B cell (primary cell): ENCODE results near the gene ADGRD1. TPM values are rescaled to one million over a fixed set of nuclear protein-coding genes. Genes with fewer than 3 reads are reported as not detected.

Source experiments
- ATAC-seq: fragments of 200-7000 bp; cut with Tn5 transposase; one replicate; pipeline ENCODE4 v1.10.0; 2021; ENCODE audit warnings: low read depth, mild to moderate bottlenecking, moderate number of reproducible peaks, moderate library complexity
- CTCF ChIA-PET: fragments of 350-600 bp; sonication (Branson Sonifier 250); formaldehyde crosslinking; loops from one replicate; lab custom pipeline; 2021; ENCODE audit warnings: antibody characterized with exemption, inconsistent platforms; lab: Charles Lee
- POLR2A ChIA-PET: fragments of 350-600 bp; sonication (Branson Sonifier 250); formaldehyde crosslinking; loops from one replicate; lab custom pipeline; 2021; ENCODE audit warnings: antibody characterized with exemption; lab: Charles Lee
- DNase-seq: peaks from one replicate; pipeline ENCODE4 v3.0.0; 2013
- H2AFZ ChIP-seq: 2 replicates; pipeline ENCODE4 v1.6.1; 2012; ENCODE audit warnings: mild to moderate bottlenecking, low read depth, low read length; ENCODE audit not compliant: insufficient read depth, poor library complexity, severe bottlenecking
- H3K27ac ChIP-seq, 2 donors: 1 replicate in 1 of 2; 2 replicates in 1 of 2; pipeline ENCODE4 v1.5.1; 2012 to 2013; ENCODE audit warnings: low read length in 2 of 2, mild to moderate bottlenecking in 2 of 2, moderate library complexity in 1 of 2
- H3K27me3 ChIP-seq, 4 experiments: fragments of 200-600 bp in 1 of 4; sonication (generic) in 1 of 4; replicated peaks in 1 of 4; 1 replicate in 2 of 4; 2 replicates in 2 of 4; pipeline versions ENCODE4 v1.6.1 to v1.7.0; 2013 to 2016; ENCODE audit warnings: low read length in 3 of 4, mild to moderate bottlenecking in 2 of 4, mixed read lengths in 1 of 4, moderate library complexity in 1 of 4; ENCODE audit not compliant: insufficient read depth in 4 of 4, control insufficient read depth in 3 of 4; ENCODE audit errors: control extremely low read depth in 1 of 4
- H3K36me3 ChIP-seq, 2 experiments: replicated peaks in 1 of 2; 1 replicate in 1 of 2; 2 replicates in 1 of 2; pipeline versions ENCODE4 v1.6.1 to v1.7.1; 2013; ENCODE audit warnings: low read length in 1 of 2; ENCODE audit not compliant: insufficient read depth in 2 of 2, control insufficient read depth in 1 of 2; ENCODE audit errors: control extremely low read depth in 1 of 2, extremely low read depth in 1 of 2
- H3K4me1 ChIP-seq, 2 donors: fragments of 200-600 bp in 1 of 2; sonication (generic) in 1 of 2; 1 replicate in 1 of 2; 2 replicates in 1 of 2; pipeline versions ENCODE4 v1.5.1 to v1.6.1; 2013 to 2017; ENCODE audit warnings: low read length in 2 of 2; ENCODE audit not compliant: control insufficient read depth in 2 of 2, insufficient read depth in 2 of 2
- H3K4me2 ChIP-seq: replicated peaks from 2 replicates; pipeline ENCODE3; 2012; ENCODE audit warnings: mild to moderate bottlenecking, low read depth, low read length; ENCODE audit not compliant: poor library complexity, severe bottlenecking
- H3K4me3 ChIP-seq, 5 experiments: fragments of 200-600 bp in 1 of 5; sonication (generic) in 1 of 5; 1 replicate in 3 of 5; 2 replicates in 2 of 5; pipeline versions ENCODE4 v1.5.1 to v1.7.0; 2011 to 2016; ENCODE audit warnings: low read length in 4 of 5, mild to moderate bottlenecking in 4 of 5, low read depth in 2 of 5, control low read depth in 1 of 5, moderate library complexity in 1 of 5; ENCODE audit not compliant: insufficient read depth in 1 of 5; ENCODE audit errors: control extremely low read depth in 1 of 5, extremely low read depth in 1 of 5
- H3K79me2 ChIP-seq: fragments of 200-600 bp; sonication (generic); one replicate; pipeline ENCODE4 v1.6.0; 2016; ENCODE audit warnings: low read length; ENCODE audit not compliant: control insufficient read depth, insufficient read depth
- H3K9ac ChIP-seq: fragments of 200-600 bp; sonication (generic); 2 replicates; pipeline ENCODE4 v1.6.1; 2017; ENCODE audit warnings: mild to moderate bottlenecking, low read length, moderate library complexity
- H3K9me3 ChIP-seq, 3 donors: one replicate each; pipeline versions ENCODE4 v1.6.1 to v1.7.1; 2013; ENCODE audit warnings: low read length in 2 of 3; ENCODE audit not compliant: control insufficient read depth in 2 of 3, insufficient read depth in 1 of 3; ENCODE audit errors: control extremely low read depth in 1 of 3
- H4K20me1 ChIP-seq: 2 replicates; pipeline ENCODE4 v1.6.0; 2012; ENCODE audit warnings: mild to moderate bottlenecking, low read length; ENCODE audit not compliant: insufficient read depth, control insufficient read depth, poor library complexity, severe bottlenecking
- H3K27ac Mint-ChIP-seq: one replicate; pipeline ENCODE4 v1.8.0; 2021; ENCODE audit warnings: mixed read lengths
- H3K27me3 Mint-ChIP-seq: one replicate; pipeline ENCODE4 v1.8.0; 2021; ENCODE audit warnings: mixed read lengths
- H3K4me1 Mint-ChIP-seq: one replicate; pipeline ENCODE4 v1.8.0; 2021; ENCODE audit warnings: mixed read lengths
- H3K4me3 Mint-ChIP-seq: one replicate; pipeline ENCODE4 v1.8.0; 2021; ENCODE audit warnings: mixed read lengths
- H3K9me3 Mint-ChIP-seq: one replicate; pipeline ENCODE4 v1.8.0; 2022; ENCODE audit warnings: mixed read lengths; ENCODE audit not compliant: insufficient read depth
- EZH2 ChIP-seq: IDR thresholded peaks from 2 replicates; pipeline ENCODE4 v1.6.1; 2012; ENCODE audit warnings: borderline replicate concordance, low read depth, mild to moderate bottlenecking, moderate library complexity, low read length; ENCODE audit not compliant: insufficient read depth, poor library complexity, severe bottlenecking
- WGBS: methylation state at CpG from one replicate; pipeline ENCODE4 v1.1.5; 2013; ENCODE audit warnings: missing lambda C conversion rate; ENCODE audit not compliant: insufficient coverage; 5-methylcytosine and 5-hydroxymethylcytosine counted together
- intact Hi-C: fragments of 100-400 bp; cut with micrococcal nuclease; formaldehyde crosslinking; loops from one replicate; pipeline ENCODE4 v1.10.0; 2022
- polyA plus RNA-seq: library from polyadenylated mRNA; depleted of rRNA; stranded (reverse); fragments of >200 nt; gene quantifications from 2 replicates; pipeline ENCODE4 v1.2.3, GENCODE V29; 2012
- total RNA-seq, 2 donors: library from RNA; stranded (reverse); fragments of 120-200 nt in 1 of 2; gene quantifications; 1 replicate in 1 of 2; 2 replicates in 1 of 2; pipeline versions ENCODE4 v1.2.3 to v1.2.4, GENCODE V29; 2013 to 2022
- TF ChIP-seq, protein P1 (sequence below): fragments of 200-600 bp; IDR thresholded peaks from one replicate; pipeline ENCODE4 v1.8.0; 2022; ENCODE audit warnings: antibody characterized with exemption, mild to moderate bottlenecking

ADGRD1 gene
- total and polyA plus RNA-seq, 2 donors (not counting 1 experiment from before 2014, with no cell fraction given) = 1.1 to 2.2 TPM

DNA sequence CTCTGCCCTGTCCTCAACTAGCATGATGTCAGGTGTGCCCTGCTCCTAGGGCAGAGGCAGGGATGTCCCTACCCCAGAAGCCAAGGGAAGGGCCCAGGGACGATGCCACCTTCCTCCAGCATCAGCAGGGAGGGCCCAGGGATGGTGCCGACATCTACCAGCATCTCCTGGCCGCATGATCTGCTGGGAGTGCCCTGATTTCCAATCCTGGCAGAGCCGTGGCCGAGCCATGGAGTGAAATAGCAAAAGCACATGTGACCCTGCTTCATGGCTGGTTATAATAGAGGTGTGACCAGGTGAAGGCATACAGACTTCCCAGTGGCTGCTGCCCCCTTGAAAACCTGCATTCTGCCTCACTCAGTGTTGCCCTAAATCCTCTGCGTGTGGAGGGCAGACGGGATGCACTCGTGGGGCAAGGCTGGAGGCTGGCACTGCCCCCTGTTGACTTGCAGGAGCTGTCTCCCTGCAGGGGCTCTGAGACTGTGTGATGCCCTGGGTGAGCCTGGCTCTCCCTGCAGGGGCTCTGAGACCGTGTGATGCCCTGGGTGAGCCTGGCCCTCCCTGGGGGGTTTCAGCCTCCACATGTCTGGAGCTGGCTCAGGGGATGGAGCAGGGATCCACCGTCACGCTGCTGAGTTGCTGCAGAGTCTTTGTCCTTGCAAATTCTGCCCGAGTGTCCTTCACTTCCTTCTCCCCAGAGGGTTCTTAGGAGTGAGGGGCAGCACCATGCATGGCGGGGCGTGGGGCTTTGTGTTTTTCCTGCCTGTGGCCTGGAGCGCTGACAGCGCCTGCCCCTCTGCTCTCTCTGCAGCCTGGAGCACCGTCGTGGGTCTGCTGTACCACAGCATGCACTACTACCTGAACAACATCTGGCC is 51.7 kb downstream of the ADGRD1 start:
- POLR2A ChIA-PET = no interaction called here
- no peak overlapping the region for H3K9ac ChIP-seq
- no peak overlapping the region for H2AFZ ChIP-seq
- H3K36me3 ChIP-seq = no peaks in the 10 kb centered on the region
- intact Hi-C loops = no loop called here
- WGBS = 64% methylated on average over 18 of the region's 18 CpGs
- no peak for ATAC-seq
- no peak overlapping the region for H3K4me2 ChIP-seq
- peaks cover 0 to 4% (median 2%) of the 10 kb centered on the region in 3 donors for H3K9me3 ChIP-seq
- peaks cover 14 to 23% of the 10 kb centered on the region in 2 donors for H3K4me1 ChIP-seq
- TF ChIP-seq EZH2 = no peak
- TF ChIP-seq, protein P1, sequence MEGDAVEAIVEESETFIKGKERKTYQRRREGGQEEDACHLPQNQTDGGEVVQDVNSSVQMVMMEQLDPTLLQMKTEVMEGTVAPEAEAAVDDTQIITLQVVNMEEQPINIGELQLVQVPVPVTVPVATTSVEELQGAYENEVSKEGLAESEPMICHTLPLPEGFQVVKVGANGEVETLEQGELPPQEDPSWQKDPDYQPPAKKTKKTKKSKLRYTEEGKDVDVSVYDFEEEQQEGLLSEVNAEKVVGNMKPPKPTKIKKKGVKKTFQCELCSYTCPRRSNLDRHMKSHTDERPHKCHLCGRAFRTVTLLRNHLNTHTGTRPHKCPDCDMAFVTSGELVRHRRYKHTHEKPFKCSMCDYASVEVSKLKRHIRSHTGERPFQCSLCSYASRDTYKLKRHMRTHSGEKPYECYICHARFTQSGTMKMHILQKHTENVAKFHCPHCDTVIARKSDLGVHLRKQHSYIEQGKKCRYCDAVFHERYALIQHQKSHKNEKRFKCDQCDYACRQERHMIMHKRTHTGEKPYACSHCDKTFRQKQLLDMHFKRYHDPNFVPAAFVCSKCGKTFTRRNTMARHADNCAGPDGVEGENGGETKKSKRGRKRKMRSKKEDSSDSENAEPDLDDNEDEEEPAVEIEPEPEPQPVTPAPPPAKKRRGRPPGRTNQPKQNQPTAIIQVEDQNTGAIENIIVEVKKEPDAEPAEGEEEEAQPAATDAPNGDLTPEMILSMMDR = no peak
- Mint-ChIP-seq H3K27ac (no peak overlapping the region), H3K4me1 (peaks cover 10% of the 10 kb centered on the region), H3K9me3 (no peaks in the 10 kb centered on the region), H3K4me3 (no peak overlapping the region), H3K27me3 (peaks cover 12% of the 10 kb centered on the region)
- peaks cover 0 to 2% (median 0%) of the 10 kb centered on the region in 4 experiments for H3K27me3 ChIP-seq
- no peak overlapping the region for H3K27ac ChIP-seq
- H4K20me1 ChIP-seq = no peaks in the 10 kb centered on the region
- no peaks in the 10 kb centered on the region for H3K79me2 ChIP-seq
- DNase-seq = no peak
- CTCF ChIA-PET = interaction anchor here (1.0 kb wide), 1 partner anchor 89 kb away, joined by 5 read pairs; no protein-coding TSS in a partner anchor
- H3K4me3 ChIP-seq = no peak overlapping the region
